ENCODE measurements around the gene STK39.

DNA sequence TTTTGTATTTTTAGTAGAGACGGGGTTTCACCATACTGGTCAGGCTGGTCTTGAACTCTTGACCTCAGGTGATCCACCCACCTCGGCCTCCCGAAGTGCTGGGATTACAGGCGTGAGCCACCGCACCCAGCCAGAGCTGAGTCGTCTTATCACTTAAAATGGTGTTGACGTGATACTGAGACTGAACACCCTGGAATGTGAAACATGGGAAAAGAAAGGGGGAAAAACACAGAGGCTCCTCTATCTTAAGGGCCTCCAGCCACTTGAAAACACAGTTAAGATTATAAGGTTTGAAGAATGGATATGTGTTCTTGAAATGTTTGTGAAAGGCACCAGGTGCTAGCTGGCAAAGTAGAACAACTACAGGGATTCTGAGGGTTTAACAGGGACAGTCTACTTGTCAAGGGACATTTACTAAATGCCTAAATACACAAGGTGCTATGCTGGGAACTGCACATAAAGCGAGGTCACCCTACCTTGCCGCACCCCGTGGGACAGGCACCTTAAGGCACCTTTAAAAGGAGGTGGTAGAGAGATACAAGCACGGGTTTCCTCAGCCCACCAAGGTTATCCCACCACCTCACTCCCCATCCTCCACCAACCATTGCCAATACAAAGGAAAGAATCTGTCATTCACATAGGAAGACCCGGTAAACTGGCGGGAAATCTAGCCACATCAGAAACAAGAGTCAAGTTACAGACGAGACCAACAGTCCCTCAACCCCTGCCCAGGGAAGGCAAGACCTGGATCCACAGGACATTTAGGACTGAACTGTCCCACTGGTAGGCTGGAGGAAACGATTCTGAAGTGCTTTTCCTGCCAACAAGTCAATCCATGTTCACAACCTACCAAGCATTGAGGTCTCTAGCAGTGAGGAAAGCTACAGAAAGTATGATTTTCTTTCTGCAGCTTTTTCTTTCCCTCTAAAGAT lies 43.4 kb downstream of the STK39 start:
- TF ChIP-seq, protein P1, sequence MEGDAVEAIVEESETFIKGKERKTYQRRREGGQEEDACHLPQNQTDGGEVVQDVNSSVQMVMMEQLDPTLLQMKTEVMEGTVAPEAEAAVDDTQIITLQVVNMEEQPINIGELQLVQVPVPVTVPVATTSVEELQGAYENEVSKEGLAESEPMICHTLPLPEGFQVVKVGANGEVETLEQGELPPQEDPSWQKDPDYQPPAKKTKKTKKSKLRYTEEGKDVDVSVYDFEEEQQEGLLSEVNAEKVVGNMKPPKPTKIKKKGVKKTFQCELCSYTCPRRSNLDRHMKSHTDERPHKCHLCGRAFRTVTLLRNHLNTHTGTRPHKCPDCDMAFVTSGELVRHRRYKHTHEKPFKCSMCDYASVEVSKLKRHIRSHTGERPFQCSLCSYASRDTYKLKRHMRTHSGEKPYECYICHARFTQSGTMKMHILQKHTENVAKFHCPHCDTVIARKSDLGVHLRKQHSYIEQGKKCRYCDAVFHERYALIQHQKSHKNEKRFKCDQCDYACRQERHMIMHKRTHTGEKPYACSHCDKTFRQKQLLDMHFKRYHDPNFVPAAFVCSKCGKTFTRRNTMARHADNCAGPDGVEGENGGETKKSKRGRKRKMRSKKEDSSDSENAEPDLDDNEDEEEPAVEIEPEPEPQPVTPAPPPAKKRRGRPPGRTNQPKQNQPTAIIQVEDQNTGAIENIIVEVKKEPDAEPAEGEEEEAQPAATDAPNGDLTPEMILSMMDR (conservative IDR thresholded peaks at IDR 0.05; ENCODE audit: low read depth, low read length): no peak
- no peak for TF ChIP-seq EZH2 (IDR thresholded peaks at IDR 0.05; ENCODE audit: borderline replicate concordance, low read depth, low read length, poor library complexity, severe bottlenecking)

Data from A673 (cell line).